Loucy (cell line): ENCODE data around the gene DNAH17.

Source experiments
- CTCF ChIP-seq: fragments of 200-600 bp; sonication (generic); conservative IDR thresholded peaks from 2 replicates; pipeline ENCODE4 v1.5.1; 2014; ENCODE audit warnings: mild to moderate bottlenecking, antibody characterized with exemption, low read length
- EZH2phosphoT487 ChIP-seq: fragments of 200-600 bp; IDR thresholded peaks from 2 replicates; pipeline ENCODE4 v1.6.1; 2018; ENCODE audit warnings: antibody characterized with exemption, mild to moderate bottlenecking, moderate library complexity, borderline replicate concordance

- no peak for TF ChIP-seq CTCF
- TF ChIP-seq EZH2phosphoT487, result no peak
Observed at GRCh38 chr17:78546476-78546875, 30.7 kb downstream of the DNAH17 start.
